Heart left ventricle (tissue), 16 donors: Measurements from ENCODE around the gene CCDC63. TPM values are rescaled to one million over a fixed set of nuclear protein-coding genes. Genes with fewer than 3 reads are reported as not detected.

Experiments
- ATAC-seq, 4 donors: fragments of 200-7000 bp; cut with Tn5 transposase; one replicate each; pipeline ENCODE4 v1.9.1; 2020 to 2022; ENCODE audit warnings: moderate library complexity in 4 of 4, mild to moderate bottlenecking in 3 of 4, moderate number of reproducible peaks in 1 of 4
- DNase-seq, 5 donors: peaks; one replicate each; pipeline ENCODE4 v3.0.0-alpha.2; 2020
- H3K27ac ChIP-seq, 12 donors: fragments of 200-600 bp; sonication (generic) in 4 of 12; one replicate each; pipeline versions ENCODE4 v1.5.0 to v1.8.0; 2016 to 2022; ENCODE audit warnings: mild to moderate bottlenecking in 2 of 12
- H3K27me3 ChIP-seq, 9 donors: fragments of 200-600 bp; sonication (generic) in 2 of 9; one replicate each; pipeline versions ENCODE4 v1.5.1 to v1.8.0; 2016 to 2022; ENCODE audit warnings: mild to moderate bottlenecking in 3 of 9
- H3K36me3 ChIP-seq, 9 donors: fragments of 200-600 bp; sonication (generic) in 2 of 9; one replicate each; pipeline versions ENCODE4 v1.5.0 to v1.8.0; 2018 to 2022; ENCODE audit warnings: mild to moderate bottlenecking in 2 of 9
- H3K4me1 ChIP-seq, 12 donors: fragments of 200-600 bp; sonication (generic) in 4 of 12; one replicate each; pipeline versions ENCODE4 v1.5.0 to v1.8.0; 2016 to 2022; ENCODE audit warnings: mild to moderate bottlenecking in 3 of 12
- H3K4me3 ChIP-seq, 12 donors: fragments of 200-600 bp; sonication (generic) in 4 of 12; one replicate each; pipeline versions ENCODE4 v1.5.0 to v1.8.0; 2017 to 2022; ENCODE audit warnings: mild to moderate bottlenecking in 9 of 12, moderate library complexity in 4 of 12
- H3K9me3 ChIP-seq, 12 donors: fragments of 200-600 bp; sonication (generic) in 4 of 12; one replicate each; pipeline versions ENCODE4 v1.5.0 to v1.8.0; 2016 to 2022; ENCODE audit warnings: mild to moderate bottlenecking in 1 of 12
- CTCF ChIP-seq, 12 donors: fragments of 200-600 bp; sonication (generic) in 4 of 12; IDR thresholded peaks; one replicate each; pipeline versions ENCODE4 v1.5.0 to v1.8.0; 2018 to 2022; ENCODE audit warnings: antibody characterized with exemption in 12 of 12, mild to moderate bottlenecking in 5 of 12
- POLR2A ChIP-seq, 2 donors: fragments of 450-650 bp; IDR thresholded peaks; one replicate each; pipeline ENCODE4 v1.6.1; 2017; ENCODE audit warnings: antibody characterized with exemption in 2 of 2, mild to moderate bottlenecking in 2 of 2, moderate library complexity in 2 of 2
- WGBS, 4 donors: extraction: QIAGEN DNeasy Blood & Tissue Kit in 2 of 4; methylation state at CpG; one replicate each; pipeline versions ENCODE4 v1.1.5 to v1.1.7; 2013 to 2018; 5-methylcytosine and 5-hydroxymethylcytosine counted together
- intact Hi-C, 10 donors: fragments of 100-400 bp; cut with DNase I; formaldehyde crosslinking; loops; one replicate each; pipeline versions ENCODE4 v1.11.1 to v1.14.2; 2022
- polyA plus RNA-seq, 2 donors: library from polyadenylated mRNA; stranded (reverse); fragments of 200-250 nt; gene quantifications; one replicate each; pipeline ENCODE4 v1.2.3, GENCODE V29; 2013
- total RNA-seq, 9 donors: library from RNA; depleted of rRNA in 2 of 9; stranded (reverse); fragments of >200 nt in 2 of 9; fragmentation: NEBNext Ultra II Directional in 3 of 9; extraction: Animal tissue kit (Norgen Biotek cat#: 25700) in 3 of 9; gene quantifications; one replicate each; pipeline versions ENCODE4 v1.1.0 to v1.2.4, GENCODE V29; 2016 to 2023
- donor health status: ischemic (EF 13 %, LVEDD 7.1; RV severe dilation, severe dysfunction).
- donor health status: healthy with polysubstance abuse.
- donor health status: DM: no; HTN: yes; CAD: no.
- donor health status: DM: no; HTN: no; CAD: no.
- donor health status: ischemic (EF 25% LVEDD 6.9; RV normal size, moderate dysfunction).
- donor health status: ischemic (EF 25% LVEDD 5.7; RV mildly dilated, moderate dysfunction).
- donor health status: healthy.
- donor health status: DM: yes; HTN: yes; CAD: no.
- donor health status: ischemic (EF 35%, LVEDD 5.7; RV mildly dilated, moderate dysfunction).
- donor health status: nonischemic (EF 11% LVEDD 7.7; RV severe dilation, severe dysfunction).
- donor health status: DM: yes; HTN: yes; CAD: no.
- donor health status: PGD.
- donor health status: ischemic (EF 29% LVEDD 5.4; RV normal size, mild dysfunction).
- donor health status: nonischemic (EF 23%, LVEDD 6.1; RV moderate dilation, normal function).

Gene CCDC63
- total and polyA plus RNA-seq, 11 donors, result not detected

DNA sequence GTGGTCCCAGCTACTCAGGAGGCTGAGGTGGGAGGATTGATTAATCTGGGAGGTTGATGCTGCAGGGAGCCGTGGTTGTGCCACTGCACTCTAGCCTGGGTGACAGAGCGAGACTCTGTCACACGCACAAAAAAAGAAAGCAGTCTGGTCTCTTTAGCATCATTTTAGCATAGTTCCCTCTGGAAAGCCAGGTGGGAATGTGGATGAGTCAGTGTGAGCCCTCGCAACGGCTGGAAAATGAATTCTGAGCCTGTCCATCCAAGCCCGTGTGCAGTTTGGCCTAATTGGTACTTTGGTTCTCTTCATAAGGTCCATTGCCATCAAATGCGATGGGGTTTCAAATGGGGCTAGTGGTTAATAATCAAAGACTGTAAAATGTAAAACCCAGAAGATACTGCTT is 71.2 kb downstream of the CCDC63 start:
- peaks cover 0 to 51% (median 12%) of the 10 kb centered on the region in 9 donors for H3K36me3 ChIP-seq
- no peak for TF ChIP-seq CTCF (IDR thresholded peaks at IDR 0.05)
- no peak for TF ChIP-seq POLR2A (IDR thresholded peaks at IDR 0.05)
- intact Hi-C loops, result no loop called here
- H3K4me1 ChIP-seq, result peaks cover 0 to 12% (median 1%) of the 10 kb centered on the region in 12 donors
- WGBS, 4 donors, result 31 to 48% (median 38%) methylated on average over 7 of the region's 7 CpGs
- no peak for ATAC-seq
- peaks cover 0 to 3% (median 0%) of the 10 kb centered on the region in 9 donors for H3K27me3 ChIP-seq
- no peaks in the 10 kb centered on the region for H3K9me3 ChIP-seq
- H3K4me3 ChIP-seq, result peak overlapping the region; percentile 12 to 76 (median 58)
- DNase-seq, result no peak
- peak overlapping the region; percentile 56 to 97 (median 90) for H3K27ac ChIP-seq

DNA sequence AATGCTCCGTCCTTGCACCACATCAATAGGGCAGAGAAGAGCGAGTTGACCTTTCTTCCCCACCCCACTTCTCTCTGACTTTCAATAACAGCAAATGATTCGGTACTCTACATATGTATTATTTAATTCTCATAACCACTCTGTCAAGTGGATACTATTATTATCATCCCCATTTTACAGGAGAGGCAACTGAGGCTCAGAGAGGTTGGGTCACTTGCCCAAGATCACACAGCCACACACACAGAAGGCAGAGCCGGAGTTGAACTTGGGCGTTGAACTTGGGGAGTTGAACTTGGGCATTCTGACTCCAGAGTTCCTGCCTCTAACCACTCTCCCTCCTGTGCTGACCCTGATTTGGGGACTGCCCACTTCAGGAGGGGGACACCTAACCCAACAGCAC is 72.9 kb downstream of the CCDC63 start:
- peak in 1 of 4 donors; percentile 1 for ATAC-seq
- TF ChIP-seq POLR2A (IDR thresholded peaks at IDR 0.05) (peak in 1 of 2 donors; percentile 6), CTCF (IDR thresholded peaks at IDR 0.05) (no peak)
- Histone ChIP-seq H3K9me3 (no peaks in the 10 kb centered on the region), H3K27me3 (peaks cover 0 to 7% (median 0%) of the 10 kb centered on the region in 9 donors), H3K36me3 (peaks cover 0 to 34% (median 0%) of the 10 kb centered on the region in 9 donors), H3K27ac (peak overlapping the region; percentile 68 to 97 (median 90)), H3K4me1 (peaks cover 0 to 12% (median 1%) of the 10 kb centered on the region in 12 donors), H3K4me3 (peak overlapping the region; percentile 39 to 76 (median 58))
- no peak for DNase-seq
- 52 to 59% (median 55%) methylated on average over 5 of the region's 5 CpGs for WGBS, 4 donors
- intact Hi-C loops, result no loop called here

DNA sequence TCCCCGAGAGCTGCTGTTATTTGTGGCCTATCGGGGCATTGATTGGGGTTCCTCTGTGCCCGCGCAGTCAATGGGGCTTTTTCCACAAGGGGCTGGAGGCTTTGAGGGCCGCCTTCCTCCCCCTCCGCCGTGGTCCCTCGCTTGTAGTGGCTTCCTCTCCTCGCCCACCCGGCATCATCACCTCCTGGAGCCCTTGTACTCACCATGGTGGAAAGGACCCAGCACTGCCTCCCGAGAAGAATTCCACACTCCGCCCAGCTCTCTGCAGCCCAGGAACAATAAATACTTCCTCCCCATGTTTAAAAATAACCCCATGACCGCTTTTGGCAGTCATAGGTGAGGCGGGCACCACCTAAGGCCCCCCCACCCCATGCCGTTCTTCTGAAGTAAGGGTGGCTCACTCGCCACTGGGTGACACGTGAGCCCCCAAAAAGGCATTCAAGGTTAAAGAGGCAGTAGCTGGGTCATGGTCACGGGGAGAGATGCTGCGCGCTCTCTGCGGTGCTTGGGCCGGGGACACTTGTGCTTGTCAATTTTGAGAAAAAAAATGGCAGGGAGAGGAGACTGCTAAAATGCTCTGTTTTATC is 73.6 kb downstream of the CCDC63 start, which contains the start of gene MYL2:
MYL2 (minus strand) TSS at position 256 of the 587 bp plus-strand sequence; CDS start at position 206, 50 bp downstream.
- ATAC-seq (peak; percentile 83 to 92 (median 86)), DNase-seq (peak in 4 of 5 donors; percentile 83 to 90 (median 84))
- TF ChIP-seq POLR2A (IDR thresholded peaks at IDR 0.05) (peak in 1 of 2 donors; percentile 89), CTCF (IDR thresholded peaks at IDR 0.05) (no peak)
- peaks cover 0 to 7% (median 0%) of the 10 kb centered on the region in 9 donors for H3K27me3 ChIP-seq
- H3K4me1 ChIP-seq, result peaks cover 0 to 12% (median 1%) of the 10 kb centered on the region in 12 donors
- intact Hi-C loops, result no loop called here
- peak within 1 kb of the TSS; percentile 39 to 76 (median 58) for H3K4me3 ChIP-seq
- peak within 1 kb of the TSS; percentile 68 to 97 (median 90) for H3K27ac ChIP-seq
- H3K36me3 ChIP-seq, result peaks cover 0 to 28% (median 0%) of the 10 kb centered on the region in 9 donors
- WGBS, 4 donors, result 35 to 55% (median 46%) methylated on average over 22 of the region's 22 CpGs
- H3K9me3 ChIP-seq, result no peaks in the 10 kb centered on the region

GRCh38 chr12:110921262-110921661 is 74.5 kb downstream of the CCDC63 start:
- 55 to 63% (median 57%) methylated on average over 10 of the region's 10 CpGs for WGBS, 4 donors
- TF ChIP-seq POLR2A (IDR thresholded peaks at IDR 0.05) (no peak), CTCF (IDR thresholded peaks at IDR 0.05) (no peak)

More at GRCh38 chr12:110921262-110921661, 74.5 kb downstream of the CCDC63 start:
- H3K36me3 ChIP-seq, result peaks cover 0 to 20% (median 0%) of the 10 kb centered on the region in 9 donors
- peak; percentile 4 to 24 (median 6) for ATAC-seq
- H3K9me3 ChIP-seq, result no peaks in the 10 kb centered on the region
- peak overlapping the region; percentile 68 to 97 (median 90) for H3K27ac ChIP-seq
- peaks cover 0 to 17% (median 1%) of the 10 kb centered on the region in 12 donors for H3K4me1 ChIP-seq
- DNase-seq, result no peak
- peaks cover 0 to 7% (median 0%) of the 10 kb centered on the region in 9 donors for H3K27me3 ChIP-seq
- no peak overlapping the region for H3K4me3 ChIP-seq
- intact Hi-C loops, result no loop called here
